Stimulated activated CD4-positive, alpha-beta T cell treated with anti-CD3 and anti-CD28 coated beads, Interleukin-15, amount 100 ng/mL, for 48 hours (primary cell): Measurements from ENCODE around the gene PCSK5.
"Not testable (repeated sequence)": the region's sequence is repeated elsewhere in the genome, so short reads cannot be mapped to it uniquely, and the experiment has no call there.

ENCODE experiments used
- DNase-seq, 2 donors: peaks; one replicate each; pipeline ENCODE4 v3.0.0-alpha.2; 2020; ENCODE audit warnings: low read depth in 2 of 2

The PCSK5 gene

GRCh38 chr9:76311537-76311936, 421.1 kb downstream of the PCSK5 start:
- DNase-seq: no peak

- no peak for DNase-seq
Measured at GRCh38 chr9:76313771-76314170, 423.3 kb downstream of the PCSK5 start.

DNA sequence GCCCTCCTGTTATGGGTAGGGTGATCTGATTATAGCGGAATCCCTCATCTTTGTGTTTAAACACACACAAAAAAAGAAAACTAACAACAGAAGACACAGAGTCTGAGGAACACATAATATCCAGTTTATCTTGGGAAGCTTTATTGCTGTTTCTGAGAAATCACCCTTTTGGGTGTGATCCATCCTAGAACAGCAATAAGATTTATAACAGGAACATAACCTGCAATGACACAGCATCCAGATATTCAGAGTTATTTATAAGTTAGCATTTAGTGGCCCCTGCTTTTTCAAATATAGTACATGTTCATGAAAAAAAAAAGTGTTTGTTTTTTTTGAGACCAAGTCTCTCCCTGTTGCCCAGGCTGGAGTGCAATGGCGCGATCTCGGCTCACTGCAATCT, 423.8 kb downstream of the PCSK5 start:
- DNase-seq: no peak

DNA sequence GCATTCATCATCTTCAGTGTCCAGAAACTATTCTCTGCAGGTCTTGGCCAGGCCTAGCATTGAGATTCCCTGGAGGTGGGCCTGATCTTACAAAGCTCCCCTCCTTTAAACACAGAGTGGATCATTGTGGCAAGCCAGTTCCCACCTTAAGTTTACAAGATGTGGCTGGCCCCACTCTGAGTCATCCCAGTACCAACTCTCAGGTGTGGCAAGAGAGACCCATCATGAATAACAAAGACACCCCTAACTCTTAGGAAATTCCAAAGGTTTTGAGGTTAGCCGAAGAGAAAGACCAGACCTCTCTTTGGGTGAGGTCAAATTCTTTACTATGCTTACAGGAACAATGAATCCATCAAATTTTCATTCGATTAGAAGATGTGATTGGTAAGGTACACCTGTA, 425.6 kb downstream of the PCSK5 start:
- DNase-seq: no peak

- DNase-seq: not testable (repeated sequence)
Measured at GRCh38 chr9:76319466-76319865, 429.0 kb downstream of the PCSK5 start.

DNA sequence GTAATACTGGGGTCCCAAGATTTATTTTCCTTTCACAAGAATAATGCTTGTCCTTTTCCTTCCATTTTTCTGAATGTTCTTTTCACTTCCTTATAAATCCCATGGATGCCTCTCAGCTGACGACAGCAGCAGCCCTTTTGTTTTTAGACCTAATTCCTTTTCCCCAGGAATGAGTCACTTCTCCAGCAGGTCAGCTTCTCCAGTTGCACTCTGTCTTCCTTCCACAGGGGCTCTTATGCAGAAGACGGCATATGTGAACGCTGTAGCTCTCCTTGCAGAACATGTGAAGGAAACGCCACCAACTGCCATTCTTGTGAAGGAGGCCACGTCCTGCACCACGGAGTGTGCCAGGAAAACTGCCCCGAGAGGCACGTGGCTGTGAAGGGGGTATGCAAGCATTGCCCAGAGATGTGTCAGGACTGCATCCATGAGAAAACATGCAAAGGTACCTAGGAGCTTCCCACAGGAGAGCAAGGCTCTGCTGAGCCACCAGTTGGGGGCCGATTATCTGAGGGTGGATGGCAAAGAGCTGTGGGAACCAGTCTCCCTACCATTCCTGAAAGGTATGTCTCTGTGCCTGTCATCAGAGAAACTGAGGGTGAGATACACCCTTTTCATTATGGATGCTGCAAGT, 430.8 kb downstream of the PCSK5 start:
- no peak for DNase-seq

DNA sequence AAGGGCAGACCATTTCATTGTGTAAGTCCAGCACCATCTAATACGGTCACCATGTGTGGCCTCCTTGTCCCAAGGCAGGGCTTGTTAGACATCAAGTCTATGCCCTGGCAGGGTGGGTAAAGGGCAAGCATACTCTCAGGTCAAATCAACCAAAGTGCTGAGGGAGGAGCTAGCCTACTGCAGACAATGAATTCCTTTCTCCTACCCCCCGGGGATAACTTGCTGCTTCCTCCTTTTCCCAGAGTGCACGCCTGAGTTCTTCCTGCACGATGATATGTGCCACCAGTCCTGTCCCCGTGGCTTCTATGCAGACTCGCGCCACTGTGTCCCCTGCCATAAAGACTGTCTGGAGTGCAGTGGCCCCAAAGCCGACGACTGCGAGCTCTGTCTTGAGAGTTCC, 432.3 kb downstream of the PCSK5 start:
- no peak for DNase-seq

DNA sequence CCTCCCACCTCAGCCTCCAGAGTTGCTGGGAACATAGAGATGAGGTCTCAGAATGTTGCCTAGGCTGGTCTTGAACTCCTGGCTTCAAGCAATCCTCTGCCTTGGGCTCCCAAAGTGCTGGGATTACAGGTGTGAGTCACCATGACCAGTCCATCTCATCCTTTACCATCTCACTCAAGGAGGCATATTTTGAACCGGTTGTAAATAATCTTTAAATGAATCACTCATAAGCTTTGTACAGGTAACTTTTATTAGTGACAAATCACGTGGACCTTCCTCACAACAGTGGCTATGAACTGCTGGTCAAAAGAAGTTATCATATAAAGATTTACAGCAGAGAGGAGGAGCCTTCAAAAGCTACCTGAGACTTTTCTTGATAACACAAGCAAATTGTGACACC, 433.0 kb downstream of the PCSK5 start:
- DNase-seq: no peak

GRCh38 chr9:76324030-76324429, 433.6 kb downstream of the PCSK5 start:
- not testable (repeated sequence) for DNase-seq

- DNase-seq: no peak
Measured at GRCh38 chr9:76330034-76330433, 439.6 kb downstream of the PCSK5 start.

DNA sequence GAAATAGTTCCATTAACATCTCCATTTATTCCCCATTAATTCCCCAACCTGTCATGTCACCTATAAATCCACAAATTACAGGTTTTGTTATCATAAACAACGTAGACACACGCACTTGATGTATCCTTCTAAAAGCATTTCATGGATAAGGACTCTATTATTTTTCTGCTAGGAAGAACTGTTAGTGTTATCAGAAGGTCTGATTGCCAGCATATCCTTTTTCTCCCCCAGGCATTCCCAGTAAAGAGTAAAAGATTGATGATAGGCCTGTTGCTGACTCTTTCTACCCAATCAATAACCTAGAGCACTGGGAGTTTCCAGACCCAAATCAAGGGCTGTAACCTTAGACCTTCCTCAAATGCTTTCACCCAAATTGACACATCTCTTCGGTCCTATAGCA, 442.9 kb downstream of the PCSK5 start:
- no peak for DNase-seq

GRCh38 chr9:76333964-76334363, 443.5 kb downstream of the PCSK5 start:
- no peak for DNase-seq

GRCh38 chr9:76336027-76336426, 445.6 kb downstream of the PCSK5 start:
- DNase-seq: no peak

GRCh38 chr9:76338418-76338817, 447.9 kb downstream of the PCSK5 start:
- DNase-seq: no peak

DNA sequence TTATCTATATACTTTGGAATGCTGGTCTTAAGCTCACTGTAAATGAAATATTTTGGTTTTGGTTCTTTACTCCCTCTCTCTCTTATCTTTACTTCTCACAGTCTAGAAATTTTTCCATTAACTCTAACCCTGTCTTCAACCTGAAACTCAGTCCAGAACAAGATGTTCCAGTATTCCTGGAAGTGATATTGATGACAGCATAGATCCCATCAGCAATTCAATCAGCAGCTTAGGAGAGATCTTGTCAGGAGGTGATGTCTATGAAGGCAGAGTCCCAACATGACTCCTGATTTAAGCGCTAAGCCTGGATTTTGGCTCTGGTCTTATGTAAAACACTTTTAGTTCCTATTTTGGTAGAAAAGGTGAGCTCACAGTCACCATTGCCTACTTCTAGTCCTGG, 451.1 kb downstream of the PCSK5 start:
- no peak for DNase-seq

DNA sequence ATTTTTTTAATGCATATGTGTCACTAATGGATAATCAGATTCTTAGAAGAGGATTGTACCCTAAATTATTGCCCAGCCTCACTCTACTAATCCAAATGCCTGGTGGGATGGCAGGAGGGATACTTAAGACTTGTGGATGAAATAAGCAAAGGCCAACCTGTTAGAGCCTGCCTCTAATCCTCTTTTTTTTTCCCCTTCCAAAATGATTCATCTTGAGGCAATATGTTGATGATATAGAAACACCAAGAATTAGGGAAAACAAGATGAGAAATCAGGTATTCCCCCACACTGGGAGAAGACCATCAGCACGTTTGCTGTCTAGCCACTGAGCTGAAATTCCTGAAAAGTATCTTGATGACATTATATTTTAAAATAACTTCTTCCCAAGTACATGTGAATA, 451.7 kb downstream of the PCSK5 start:
- DNase-seq: no peak

- no peak for DNase-seq
Measured at GRCh38 chr9:76342858-76343257, 452.4 kb downstream of the PCSK5 start.

- DNase-seq: no peak
Measured at GRCh38 chr9:76349865-76350264, 459.4 kb downstream of the PCSK5 start.

- no peak for DNase-seq
Measured at GRCh38 chr9:76351006-76351405, 460.5 kb downstream of the PCSK5 start.

GRCh38 chr9:76352026-76352620, 461.6 kb downstream of the PCSK5 start:
- no peak for DNase-seq

- DNase-seq: no peak
Measured at GRCh38 chr9:76353280-76353679, 462.8 kb downstream of the PCSK5 start.

DNA sequence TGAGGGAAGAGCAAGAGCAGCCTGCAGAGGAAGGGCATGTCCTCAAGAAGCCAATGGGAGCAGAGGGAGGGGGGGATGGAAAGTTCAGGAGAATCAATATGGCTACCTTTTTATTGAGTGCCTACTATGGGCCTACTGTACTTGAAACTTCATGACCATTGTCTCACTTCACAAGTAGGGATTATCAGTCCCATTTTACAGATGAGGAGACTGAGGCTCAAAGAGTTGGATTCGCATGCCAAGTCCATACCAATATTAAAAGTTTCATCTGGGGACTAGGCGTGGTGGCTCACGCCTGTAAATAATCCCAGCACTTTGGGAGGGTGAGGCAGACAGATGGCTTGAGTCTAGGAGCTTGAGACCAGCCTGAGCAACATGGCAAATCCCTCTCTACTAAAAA, 463.7 kb downstream of the PCSK5 start:
- no peak for DNase-seq

- DNase-seq: no peak
Measured at GRCh38 chr9:76355886-76356285, 465.4 kb downstream of the PCSK5 start.

GRCh38 chr9:76357555-76357954, 467.1 kb downstream of the PCSK5 start:
- DNase-seq: no peak
